HepG2 (cell line): ENCODE results near the gene CDHR5. TPM values are rescaled to one million over a fixed set of nuclear protein-coding genes. Genes with fewer than 3 reads are reported as not detected.
A peak's percentile ranks its signal among the peaks of the same experiment; 100 is the strongest.

Source experiments
- ARID2 ChIP-seq: sonication (generic); formaldehyde crosslinking; IDR thresholded peaks from 2 replicates; pipeline ENCODE4 v1.8.1; 2022; ENCODE audit warnings: mild to moderate bottlenecking, missing genetic modification reagents, borderline replicate concordance
- BHLHE40 ChIP-seq: IDR thresholded peaks from 2 replicates; pipeline ENCODE4 v1.6.1; 2011; ENCODE audit warnings: low read length, improper control_type of control experiment
- ESRRA ChIP-seq: sonication (generic); formaldehyde crosslinking; IDR thresholded peaks from 2 replicates; pipeline ENCODE4 v1.5.1; 2020; ENCODE audit warnings: mild to moderate bottlenecking, low read depth, missing genetic modification reagents
- FOXM1 ChIP-seq: sonication (generic); formaldehyde crosslinking; IDR thresholded peaks from 2 replicates; pipeline ENCODE4 v1.5.0; 2020; ENCODE audit warnings: missing genetic modification reagents
- HDAC2 ChIP-seq: sonication (generic); formaldehyde crosslinking; IDR thresholded peaks from 2 replicates; pipeline ENCODE4 v1.4.0; 2020; ENCODE audit warnings: missing genetic modification reagents
- HOXA3 ChIP-seq: sonication (generic); formaldehyde crosslinking; IDR thresholded peaks from 2 replicates; pipeline ENCODE4 v1.5.0; 2020; ENCODE audit warnings: missing genetic modification reagents
- HOXA9 ChIP-seq: sonication (generic); formaldehyde crosslinking; IDR thresholded peaks from 2 replicates; pipeline ENCODE4 v1.8.1; 2022; ENCODE audit warnings: missing genetic modification reagents, mild to moderate bottlenecking, moderate library complexity, borderline replicate concordance
- KLF16 ChIP-seq, 2 experiments: sonication (generic) in 1 of 2; formaldehyde crosslinking in 1 of 2; IDR thresholded peaks; 2 replicates each; pipeline versions ENCODE4 v1.6.1 to v1.8.0; 2016 to 2023; ENCODE audit warnings: missing genetic modification reagents in 2 of 2, missing compliant biosample characterization in 1 of 2
- LCORL ChIP-seq, 2 experiments: fragments of 450-650 bp in 1 of 2; sonication (generic) in 1 of 2; formaldehyde crosslinking in 1 of 2; IDR thresholded peaks; 2 replicates each; pipeline versions ENCODE4 v1.5.0 to v1.6.1; 2017 to 2020; ENCODE audit warnings: antibody characterized with exemption in 1 of 2, missing genetic modification reagents in 1 of 2
- MYNN ChIP-seq: sonication (generic); formaldehyde crosslinking; IDR thresholded peaks from 2 replicates; pipeline ENCODE4 v1.4.0; 2020; ENCODE audit warnings: mild to moderate bottlenecking, low read depth, missing genetic modification reagents
- NR2F2 ChIP-seq: IDR thresholded peaks from 2 replicates; pipeline ENCODE4 v1.6.1; 2012; ENCODE audit warnings: low read depth, inconsistent platforms, borderline replicate concordance
- ONECUT2 ChIP-seq: sonication (generic); formaldehyde crosslinking; IDR thresholded peaks from 2 replicates; pipeline ENCODE4 v1.4.0; 2020; ENCODE audit warnings: missing genetic modification reagents
- PCBP1 ChIP-seq: fragments of 200-400 bp; formaldehyde crosslinking; IDR thresholded peaks from 2 replicates; pipeline ENCODE4 v1.6.1; 2017; ENCODE audit warnings: mild to moderate bottlenecking, low read depth, low read length, borderline replicate concordance
- POLR2A ChIP-seq, 2 experiments: IDR thresholded peaks; 2 replicates each; pipeline ENCODE4 v1.6.1; 2011; ENCODE audit warnings: low read depth in 2 of 2, low read length in 2 of 2, mild to moderate bottlenecking in 1 of 2, moderate library complexity in 1 of 2; ENCODE audit not compliant: insufficient read depth in 1 of 2
- TOE1 ChIP-seq: sonication (generic); formaldehyde crosslinking; IDR thresholded peaks from 2 replicates; pipeline ENCODE4 v1.4.0; 2020; ENCODE audit warnings: mild to moderate bottlenecking, missing genetic modification reagents
- ZFX ChIP-seq: sonication (generic); formaldehyde crosslinking; IDR thresholded peaks from 2 replicates; pipeline ENCODE4 v1.4.0; 2020; ENCODE audit warnings: mild to moderate bottlenecking, low read depth, missing genetic modification reagents, moderate library complexity
- ZMYM3 ChIP-seq: sonication (generic); formaldehyde crosslinking; IDR thresholded peaks from 2 replicates; pipeline ENCODE4 v1.5.1; 2020; ENCODE audit warnings: mild to moderate bottlenecking, missing genetic modification reagents
- ZNF160 ChIP-seq: sonication (generic); formaldehyde crosslinking; IDR thresholded peaks from 2 replicates; pipeline ENCODE4 v1.8.0; 2022; ENCODE audit warnings: mild to moderate bottlenecking, inconsistent platforms, missing genetic modification reagents
- ZNF292 ChIP-seq: sonication (generic); formaldehyde crosslinking; IDR thresholded peaks from 2 replicates; pipeline ENCODE4 v1.8.1; 2022; ENCODE audit warnings: mild to moderate bottlenecking, low read depth, missing genetic modification reagents, borderline replicate concordance
- ZNF317 ChIP-seq: sonication (generic); formaldehyde crosslinking; IDR thresholded peaks from 2 replicates; pipeline ENCODE4 v1.5.0; 2020; ENCODE audit warnings: mild to moderate bottlenecking, missing genetic modification reagents
- ZNF746 ChIP-seq: sonication (generic); formaldehyde crosslinking; IDR thresholded peaks from 2 replicates; pipeline ENCODE4 v1.8.0; 2022; ENCODE audit warnings: mild to moderate bottlenecking, missing genetic modification reagents
- ZNF775 ChIP-seq: sonication (generic); formaldehyde crosslinking; IDR thresholded peaks from 2 replicates; pipeline ENCODE4 v1.4.0; 2020; ENCODE audit warnings: missing genetic modification reagents, mild to moderate bottlenecking, moderate library complexity, borderline replicate concordance
- ZNF782 ChIP-seq: sonication (generic); formaldehyde crosslinking; IDR thresholded peaks from 2 replicates; pipeline ENCODE4 v1.4.0; 2020; ENCODE audit warnings: missing genetic modification reagents, mild to moderate bottlenecking, borderline replicate concordance
- polyA plus RNA-seq, 8 experiments: library from polyadenylated mRNA; depleted of rRNA in 3 of 8; stranded (reverse) in 7 of 8; unstranded in 1 of 8; fragments of >200 nt; fragmentation: Illumina TruSeq in 4 of 8; extraction: Trizol in 4 of 8; gene quantifications; 2 replicates each; pipeline versions ENCODE4 v1.2.1 to v1.2.3, GENCODE V29; 2011 to 2016; ENCODE audit warnings: low read depth in 4 of 8, missing spikeins in 1 of 8, mixed read lengths in 1 of 8; ENCODE audit not compliant: insufficient read depth in 1 of 8
- total RNA-seq, 5 experiments: library from RNA; depleted of rRNA; stranded (reverse); fragments of >200 nt; fragmentation: Illumina TruSeq; extraction: Trizol; gene quantifications; 2 replicates each; pipeline ENCODE4 v1.2.3, GENCODE V29; 2016; ENCODE audit warnings: low read depth in 1 of 5
- TF ChIP-seq, protein P1 (sequence below): IDR thresholded peaks from 2 replicates; pipeline ENCODE4 v1.6.1; 2018; ENCODE audit warnings: missing genetic modification reagents, mild to moderate bottlenecking, missing compliant biosample characterization
- TF ChIP-seq, protein P2 (sequence below): sonication (generic); formaldehyde crosslinking; IDR thresholded peaks from 2 replicates; pipeline ENCODE4 v1.4.0; 2020; ENCODE audit warnings: mild to moderate bottlenecking, missing genetic modification reagents
- TF ChIP-seq, protein P3 (sequence below): sonication (generic); formaldehyde crosslinking; IDR thresholded peaks from 2 replicates; pipeline ENCODE4 v1.5.1; 2020; ENCODE audit warnings: mild to moderate bottlenecking, missing genetic modification reagents, moderate library complexity

CDHR5 gene
- total and polyA plus RNA-seq, 2 of the 13 experiments (the other 11 are each of a cell fraction or from before 2014, with no cell fraction given) = 0.46 to 0.71 TPM

DNA sequence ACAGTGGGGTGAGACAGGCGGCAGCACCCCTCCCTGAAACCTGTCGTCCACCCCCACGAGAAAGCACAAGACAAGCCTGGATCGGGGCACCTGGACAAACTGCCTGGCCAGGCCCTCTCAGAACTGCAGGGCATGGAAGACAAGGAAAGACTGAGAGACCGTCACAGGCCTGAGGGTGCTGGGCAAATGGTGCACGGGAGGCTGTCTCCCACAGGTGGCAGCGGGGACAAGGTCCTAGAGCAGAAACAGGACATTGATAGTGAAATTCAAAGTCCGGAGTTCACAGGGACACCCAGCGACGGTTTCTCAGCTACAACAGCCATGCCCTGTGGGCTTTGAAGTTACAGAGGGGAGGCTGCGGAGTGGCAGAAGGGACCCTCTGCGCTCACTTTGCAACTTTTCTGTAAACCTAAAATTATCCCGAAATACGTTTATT is 33.0 kb upstream of the CDHR5 start (continued):
- TF ChIP-seq MYNN (CRISPR knock-in tag) (no peak), ZMYM3 (no peak), ZNF160 (no peak), ZNF317 (CRISPR knock-in tag) (no peak), HOXA3 (peak; percentile 75; the same call in 1 of the 2 replicates), LCORL (IDR thresholded peaks at IDR 0.05) (no peak), LCORL (CRISPR knock-in tag; IDR thresholded peaks at IDR 0.05) (no peak), NR2F2 (0 out of 2 replicates have a peak, but pooled peaks have one; percentile 18), ZFX (CRISPR knock-in tag) (peak; percentile 46; the same call in 1 of the 2 replicates), HOXA9 (CRISPR knock-in tag) (no peak), ZNF782 (CRISPR knock-in tag) (no peak), TOE1 (CRISPR knock-in tag) (no peak), ARID2 (CRISPR knock-in tag) (no peak), FOXM1 (CRISPR knock-in tag) (no peak), ZNF746 (CRISPR knock-in tag) (no peak), POLR2A (IDR thresholded peaks at IDR 0.05; ENCODE audit: insufficient read depth in 1 of 2, low read depth in 2 of 2, low read length in 2 of 2) (no peak), KLF16 (CRISPR knock-in tag; IDR thresholded peaks at IDR 0.05) (no peak), ZNF292 (CRISPR knock-in tag) (no peak), ESRRA (CRISPR knock-in tag) (peak; percentile 71), ZNF775 (CRISPR knock-in tag) (no peak), BHLHE40 (no peak), HDAC2 (CRISPR knock-in tag) (peak; percentile 45; the same call in 1 of the 2 replicates), PCBP1 (no peak), ONECUT2 (CRISPR knock-in tag) (no peak)
- TF ChIP-seq, protein P1, sequence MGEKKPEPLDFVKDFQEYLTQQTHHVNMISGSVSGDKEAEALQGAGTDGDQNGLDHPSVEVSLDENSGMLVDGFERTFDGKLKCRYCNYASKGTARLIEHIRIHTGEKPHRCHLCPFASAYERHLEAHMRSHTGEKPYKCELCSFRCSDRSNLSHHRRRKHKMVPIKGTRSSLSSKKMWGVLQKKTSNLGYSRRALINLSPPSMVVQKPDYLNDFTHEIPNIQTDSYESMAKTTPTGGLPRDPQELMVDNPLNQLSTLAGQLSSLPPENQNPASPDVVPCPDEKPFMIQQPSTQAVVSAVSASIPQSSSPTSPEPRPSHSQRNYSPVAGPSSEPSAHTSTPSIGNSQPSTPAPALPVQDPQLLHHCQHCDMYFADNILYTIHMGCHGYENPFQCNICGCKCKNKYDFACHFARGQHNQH (CRISPR knock-in tag) = 0 out of 2 replicates have a peak, but pooled peaks have one; percentile 26
- TF ChIP-seq, protein P2, sequence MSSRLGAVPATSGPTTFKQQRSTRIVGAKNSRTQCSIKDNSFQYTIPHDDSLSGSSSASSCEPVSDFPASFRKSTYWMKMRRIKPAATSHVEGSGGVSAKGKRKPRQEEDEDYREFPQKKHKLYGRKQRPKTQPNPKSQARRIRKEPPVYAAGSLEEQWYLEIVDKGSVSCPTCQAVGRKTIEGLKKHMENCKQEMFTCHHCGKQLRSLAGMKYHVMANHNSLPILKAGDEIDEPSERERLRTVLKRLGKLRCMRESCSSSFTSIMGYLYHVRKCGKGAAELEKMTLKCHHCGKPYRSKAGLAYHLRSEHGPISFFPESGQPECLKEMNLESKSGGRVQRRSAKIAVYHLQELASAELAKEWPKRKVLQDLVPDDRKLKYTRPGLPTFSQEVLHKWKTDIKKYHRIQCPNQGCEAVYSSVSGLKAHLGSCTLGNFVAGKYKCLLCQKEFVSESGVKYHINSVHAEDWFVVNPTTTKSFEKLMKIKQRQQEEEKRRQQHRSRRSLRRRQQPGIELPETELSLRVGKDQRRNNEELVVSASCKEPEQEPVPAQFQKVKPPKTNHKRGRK = no peak
- TF ChIP-seq, protein P3, sequence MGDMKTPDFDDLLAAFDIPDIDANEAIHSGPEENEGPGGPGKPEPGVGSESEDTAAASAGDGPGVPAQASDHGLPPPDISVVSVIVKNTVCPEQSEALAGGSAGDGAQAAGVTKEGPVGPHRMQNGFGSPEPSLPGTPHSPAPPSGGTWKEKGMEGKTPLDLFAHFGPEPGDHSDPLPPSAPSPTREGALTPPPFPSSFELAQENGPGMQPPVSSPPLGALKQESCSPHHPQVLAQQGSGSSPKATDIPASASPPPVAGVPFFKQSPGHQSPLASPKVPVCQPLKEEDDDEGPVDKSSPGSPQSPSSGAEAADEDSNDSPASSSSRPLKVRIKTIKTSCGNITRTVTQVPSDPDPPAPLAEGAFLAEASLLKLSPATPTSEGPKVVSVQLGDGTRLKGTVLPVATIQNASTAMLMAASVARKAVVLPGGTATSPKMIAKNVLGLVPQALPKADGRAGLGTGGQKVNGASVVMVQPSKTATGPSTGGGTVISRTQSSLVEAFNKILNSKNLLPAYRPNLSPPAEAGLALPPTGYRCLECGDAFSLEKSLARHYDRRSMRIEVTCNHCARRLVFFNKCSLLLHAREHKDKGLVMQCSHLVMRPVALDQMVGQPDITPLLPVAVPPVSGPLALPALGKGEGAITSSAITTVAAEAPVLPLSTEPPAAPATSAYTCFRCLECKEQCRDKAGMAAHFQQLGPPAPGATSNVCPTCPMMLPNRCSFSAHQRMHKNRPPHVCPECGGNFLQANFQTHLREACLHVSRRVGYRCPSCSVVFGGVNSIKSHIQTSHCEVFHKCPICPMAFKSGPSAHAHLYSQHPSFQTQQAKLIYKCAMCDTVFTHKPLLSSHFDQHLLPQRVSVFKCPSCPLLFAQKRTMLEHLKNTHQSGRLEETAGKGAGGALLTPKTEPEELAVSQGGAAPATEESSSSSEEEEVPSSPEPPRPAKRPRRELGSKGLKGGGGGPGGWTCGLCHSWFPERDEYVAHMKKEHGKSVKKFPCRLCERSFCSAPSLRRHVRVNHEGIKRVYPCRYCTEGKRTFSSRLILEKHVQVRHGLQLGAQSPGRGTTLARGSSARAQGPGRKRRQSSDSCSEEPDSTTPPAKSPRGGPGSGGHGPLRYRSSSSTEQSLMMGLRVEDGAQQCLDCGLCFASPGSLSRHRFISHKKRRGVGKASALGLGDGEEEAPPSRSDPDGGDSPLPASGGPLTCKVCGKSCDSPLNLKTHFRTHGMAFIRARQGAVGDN (CRISPR knock-in tag) = peak; percentile 63
